T47D (cell line): ENCODE measurements around the gene PPCS.

Source experiments
- DNase-seq, 2 experiments: peaks; one replicate each; pipeline versions ENCODE4 v3.0.0 to v3.0.0-alpha.2; 2011 to 2012; ENCODE audit warnings: low read depth in 1 of 2, low spot score in 1 of 2
- JUND ChIP-seq: IDR thresholded peaks from 2 replicates; pipeline ENCODE4 v1.6.1; 2012; ENCODE audit warnings: low read depth
- in situ Hi-C: cut with HindIII; loops from 2 replicates; pipeline ENCODE4 v1.10.0; 2016; ENCODE audit warnings: low sequenced_read_pairs, low pct_unique_long_range_greater_than_20kb

The PPCS gene

DNA sequence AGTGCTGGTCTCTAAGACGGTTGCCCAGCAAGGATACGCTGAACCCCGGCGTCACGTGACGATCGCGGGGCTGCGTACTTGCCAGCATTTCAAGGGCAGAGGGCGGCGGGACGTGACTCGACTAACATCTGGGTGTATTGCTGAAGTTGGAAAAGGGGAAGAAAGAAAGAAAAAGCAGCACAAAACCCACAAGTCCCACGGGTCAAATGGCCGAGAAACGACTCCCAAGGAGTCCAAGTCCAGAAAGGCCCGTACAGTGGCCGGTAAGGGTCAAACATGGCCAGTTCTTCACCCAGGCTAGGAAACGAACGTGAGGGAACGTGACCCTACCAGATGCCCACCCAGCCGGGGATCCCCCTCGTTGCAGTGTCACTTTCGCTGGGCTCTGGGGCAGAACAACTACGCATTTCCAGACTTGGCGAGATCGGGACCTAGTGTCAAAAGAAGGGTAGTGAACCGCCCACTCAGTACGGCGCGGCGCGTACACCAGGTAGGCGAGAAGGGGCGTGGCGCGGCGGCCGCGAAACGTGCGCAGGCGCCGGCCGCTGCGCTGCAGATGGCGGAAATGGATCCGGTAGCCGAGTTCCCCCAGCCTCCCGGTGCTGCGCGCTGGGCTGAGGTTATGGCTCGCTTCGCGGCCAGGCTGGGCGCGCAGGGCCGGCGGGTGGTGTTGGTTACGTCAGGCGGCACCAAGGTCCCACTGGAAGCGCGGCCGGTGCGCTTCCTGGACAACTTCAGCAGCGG is at the start of gene PPCS, which contains the start of gene ZMYND12:
TSS of gene PPCS (plus strand) at position 534 of the 744 bp plus-strand sequence. CDS start at position 557, 23 bp downstream.
TSS of gene ZMYND12 (minus strand) at position 13 of the 744 bp plus-strand sequence. CDS start 25 bp downstream, outside the sequence.
- in situ Hi-C loops, result no loop called here
- TF ChIP-seq JUND, result no peak
- DNase-seq, result peak; percentile 64 to 85

DNA sequence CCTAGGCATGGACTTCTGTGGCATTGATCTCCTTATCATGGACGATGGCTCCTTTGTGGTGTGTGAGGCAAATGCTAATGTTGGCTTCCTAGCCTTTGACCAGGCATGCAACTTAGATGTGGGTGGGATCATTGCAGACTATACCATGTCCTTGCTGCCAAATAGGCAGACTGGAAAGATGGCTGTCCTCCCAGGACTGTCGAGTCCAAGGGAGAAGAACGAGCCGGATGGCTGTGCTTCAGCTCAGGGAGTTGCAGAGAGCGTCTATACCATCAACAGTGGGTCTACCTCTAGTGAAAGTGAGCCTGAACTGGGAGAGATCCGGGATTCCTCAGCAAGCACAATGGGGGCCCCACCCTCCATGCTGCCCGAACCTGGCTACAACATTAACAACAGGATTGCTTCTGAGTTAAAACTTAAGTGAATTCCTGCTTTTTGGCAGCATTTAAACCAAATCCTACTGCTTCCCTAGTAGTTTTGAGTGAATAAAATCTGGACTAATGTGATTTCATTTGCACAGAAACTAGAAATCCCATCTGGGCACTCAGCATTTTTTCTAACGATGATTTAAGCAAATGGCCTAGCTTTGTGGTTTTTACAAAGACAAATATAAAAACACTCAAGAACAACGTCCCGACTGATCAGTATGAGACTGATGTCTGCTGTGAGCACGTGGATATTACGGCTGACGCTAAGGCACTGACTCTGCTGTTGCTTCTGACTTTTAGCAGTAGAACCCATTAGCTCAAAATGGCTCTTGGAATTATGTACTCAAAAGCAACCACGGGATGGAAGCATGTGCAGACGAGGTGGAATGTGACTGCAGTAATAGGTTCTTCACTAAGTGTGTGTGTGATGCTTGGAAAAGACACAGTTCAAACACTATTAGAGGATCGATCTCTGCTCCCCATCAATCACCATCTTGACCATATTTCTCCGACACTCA is 41.5 kb upstream of the PPCS start:
- DNase-seq, result no peak
- in situ Hi-C loops, result no loop called here
- TF ChIP-seq JUND, result no peak

DNA sequence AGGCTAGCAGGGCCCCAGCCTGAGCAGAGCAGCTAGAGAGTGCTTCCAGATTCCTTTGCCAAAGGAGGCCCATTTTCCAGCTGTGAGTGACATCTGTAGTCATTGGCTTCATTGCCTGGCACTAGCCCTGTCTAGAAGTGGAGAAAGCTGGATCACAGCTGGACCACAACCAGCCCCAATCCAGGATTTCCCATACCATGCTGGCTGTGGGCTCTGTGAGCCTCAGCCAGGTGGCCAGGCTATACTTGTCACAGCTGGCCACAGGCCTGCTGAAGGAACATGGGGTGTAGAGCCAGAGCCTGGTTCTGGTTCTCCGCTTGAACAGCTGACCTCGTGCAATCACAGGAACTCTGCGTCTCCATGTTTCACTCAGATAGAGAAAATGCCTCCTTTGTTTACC is 39.2 kb upstream of the PPCS start:
- no peak for DNase-seq
- in situ Hi-C loops, result no loop called here
- no peak for TF ChIP-seq JUND

GRCh38 chr1:42418516-42418915 is 37.8 kb upstream of the PPCS start:
- DNase-seq, result no peak
- in situ Hi-C loops, result no loop called here
- TF ChIP-seq JUND, result no peak

DNA sequence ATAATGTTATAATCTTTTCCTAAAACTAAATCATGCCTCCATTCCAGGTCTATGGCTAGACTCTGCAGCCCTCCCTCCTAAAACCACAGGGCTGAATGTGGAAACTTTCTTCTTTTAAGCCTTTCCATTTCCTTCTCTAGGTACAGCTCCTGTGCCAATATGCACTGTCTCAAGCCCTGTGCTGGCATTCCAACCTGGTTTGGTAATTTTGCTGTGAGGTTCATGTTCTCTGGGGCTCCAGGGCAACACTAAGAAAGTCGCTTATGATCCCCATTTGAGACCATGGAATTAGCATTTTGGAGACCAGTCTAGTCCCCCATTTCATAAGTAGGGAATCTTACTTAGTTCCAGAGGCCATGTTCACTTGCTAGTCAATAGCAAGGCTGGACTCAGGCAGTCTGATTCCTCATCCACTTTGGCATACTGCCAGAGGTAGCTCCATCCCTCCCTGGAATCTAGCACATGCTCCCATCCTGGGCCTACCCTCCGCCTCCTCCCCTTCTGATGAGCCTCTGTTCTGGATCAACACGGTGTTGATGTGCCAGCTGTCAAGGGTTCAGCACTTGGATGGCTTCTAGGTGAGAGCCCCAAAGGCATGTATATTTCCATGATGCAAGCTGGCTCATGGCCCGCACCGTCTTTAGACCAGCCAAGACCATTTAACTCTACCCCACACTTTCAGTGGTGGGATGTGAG is 37.1 kb upstream of the PPCS start:
- in situ Hi-C loops, result no loop called here
- TF ChIP-seq JUND, result no peak
- no peak for DNase-seq

DNA sequence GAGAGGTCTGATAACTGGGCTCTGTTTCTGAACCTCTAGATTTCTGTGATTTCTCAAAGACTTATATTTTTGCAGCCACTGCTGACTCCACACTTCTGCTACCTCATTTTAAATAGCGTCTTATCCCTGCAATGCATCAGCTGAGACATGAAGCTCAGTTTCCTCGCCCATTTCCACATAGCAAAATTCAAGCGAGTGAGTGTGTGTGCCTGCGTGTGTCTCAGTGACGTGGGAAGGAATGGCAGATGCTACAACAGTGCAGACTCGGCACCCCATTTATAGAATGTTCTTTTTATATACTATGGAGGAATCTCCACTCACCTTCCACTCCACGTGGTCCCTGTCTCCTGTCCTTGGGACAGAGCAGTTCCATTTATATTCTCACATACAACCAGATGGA is 36.2 kb upstream of the PPCS start:
- no peak for TF ChIP-seq JUND
- in situ Hi-C loops, result no loop called here
- DNase-seq, result no peak

DNA sequence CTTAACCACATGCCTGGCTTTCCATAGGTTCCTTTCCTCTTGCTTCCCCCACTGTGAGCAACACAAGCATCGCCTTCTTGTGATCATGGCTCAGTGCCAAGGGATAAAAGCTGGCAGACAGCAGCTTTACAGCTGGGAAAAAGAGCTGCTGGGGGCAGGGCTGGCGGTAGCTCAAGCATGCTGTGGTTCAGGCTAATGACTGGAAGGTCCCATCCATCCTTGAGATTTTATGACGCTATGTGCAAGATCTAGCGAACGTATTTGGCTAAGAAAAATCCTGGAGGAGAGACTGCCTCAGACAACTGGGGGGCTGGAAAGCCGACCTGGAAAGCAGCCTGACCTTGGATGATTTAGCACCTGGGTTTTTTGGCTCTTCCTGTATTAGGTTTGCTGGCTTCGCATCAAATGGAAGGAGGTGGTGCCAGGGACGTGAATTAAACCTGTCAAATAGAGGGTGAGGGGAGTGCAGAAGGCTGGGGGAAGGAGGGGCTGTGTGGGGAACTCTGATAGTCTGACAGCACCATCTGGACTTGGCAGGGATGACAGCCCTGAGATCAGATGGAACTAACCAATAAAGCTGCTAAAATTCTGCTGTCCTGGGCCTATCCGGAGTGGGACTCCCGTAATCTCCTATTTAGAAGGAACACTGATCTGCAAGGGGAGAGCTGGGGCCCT is 35.3 kb upstream of the PPCS start:
- in situ Hi-C loops, result no loop called here
- no peak for DNase-seq
- TF ChIP-seq JUND, result no peak

- no peak for TF ChIP-seq JUND
- in situ Hi-C loops, result no loop called here
- no peak for DNase-seq
Observed at GRCh38 chr1:42422737-42423136, 33.6 kb upstream of the PPCS start.

- no peak for DNase-seq
- in situ Hi-C loops, result no loop called here
- no peak for TF ChIP-seq JUND
Observed at GRCh38 chr1:42423681-42424080, 32.7 kb upstream of the PPCS start.

DNA sequence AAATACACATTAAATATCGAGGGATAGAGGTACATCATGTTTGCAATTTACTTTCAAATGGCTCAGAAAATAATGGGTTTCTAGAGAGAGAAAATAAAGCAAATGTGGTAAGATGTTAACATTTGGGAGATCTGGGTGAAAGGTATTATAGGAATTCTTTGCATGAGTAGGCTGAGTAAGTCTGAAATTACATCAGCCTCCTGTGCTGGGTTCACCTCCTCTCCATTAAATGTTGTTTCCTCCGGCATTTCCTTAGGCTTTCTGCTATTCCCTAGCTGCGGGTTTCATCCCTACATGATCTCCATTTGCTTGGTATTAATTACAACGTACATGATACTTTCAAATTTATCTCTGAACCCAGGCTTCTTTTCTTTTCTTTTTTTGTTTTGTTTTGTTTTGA is 32.1 kb upstream of the PPCS start:
- TF ChIP-seq JUND, result no peak
- DNase-seq, result no peak
- in situ Hi-C loops, result no loop called here

DNA sequence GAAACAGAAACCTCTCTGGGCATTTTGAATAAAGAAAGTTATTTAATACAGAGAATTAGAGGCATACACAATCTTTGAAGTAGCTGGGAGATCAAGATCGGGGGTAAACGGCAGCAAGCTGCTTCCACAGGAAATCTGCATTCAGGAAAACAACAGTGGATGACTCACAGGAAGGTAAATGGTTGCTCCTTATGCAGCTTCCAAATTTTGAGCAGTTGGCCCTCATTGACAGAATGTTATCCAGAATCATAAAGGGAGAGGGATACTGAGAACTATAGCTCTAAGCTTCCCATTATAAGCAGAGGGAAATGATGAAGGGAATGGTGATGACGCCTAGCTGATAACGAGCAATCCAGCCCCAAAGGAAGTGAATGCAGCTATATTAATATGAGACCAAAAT is 29.1 kb upstream of the PPCS start:
- in situ Hi-C loops, result no loop called here
- no peak for DNase-seq
- TF ChIP-seq JUND, result no peak

DNA sequence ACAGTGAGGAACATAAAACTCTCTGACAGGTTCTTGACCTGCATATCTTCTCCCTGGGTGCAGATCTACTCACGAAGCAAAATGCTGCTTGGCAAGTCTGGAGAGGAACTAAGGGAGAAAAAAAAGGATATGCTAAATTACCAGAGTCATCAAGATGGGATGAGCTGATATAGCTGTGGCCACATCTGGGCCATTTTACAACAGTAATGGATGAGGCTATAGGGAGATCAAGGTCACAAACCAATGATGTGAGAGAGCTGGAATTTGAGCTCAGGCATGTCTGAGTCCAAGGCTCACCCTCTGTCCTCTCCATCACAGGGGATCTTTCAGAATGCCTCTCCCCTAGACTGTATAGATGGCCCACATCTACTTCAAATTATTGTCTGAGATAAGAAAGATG is 26.7 kb upstream of the PPCS start:
- TF ChIP-seq JUND, result no peak
- DNase-seq, result no peak
- in situ Hi-C loops, result no loop called here
